IgD-negative memory B cell (primary cell): Measurements from ENCODE around the gene C5orf63. TPM values are rescaled to one million over a fixed set of nuclear protein-coding genes. Genes with fewer than 3 reads are reported as not detected.
A peak's percentile ranks its signal among the peaks of the same experiment; 100 is the strongest.

Source experiments
- H3K27ac Mint-ChIP-seq, 3 donors: one replicate each; pipeline ENCODE4 v1.8.0; 2020 to 2022; ENCODE audit warnings: mild to moderate bottlenecking in 3 of 3, mixed read lengths in 3 of 3, moderate library complexity in 1 of 3
- H3K27me3 Mint-ChIP-seq: one replicate; pipeline ENCODE4 v1.8.0; 2021; ENCODE audit warnings: mixed read lengths
- H3K36me3 Mint-ChIP-seq: one replicate; pipeline ENCODE4 v1.8.0; 2020; ENCODE audit warnings: mild to moderate bottlenecking, mixed read lengths
- H3K4me1 Mint-ChIP-seq, 3 donors: one replicate each; pipeline ENCODE4 v1.8.0; 2020 to 2022; ENCODE audit warnings: mixed read lengths in 3 of 3, mild to moderate bottlenecking in 1 of 3
- H3K4me3 Mint-ChIP-seq, 4 donors: one replicate each; pipeline ENCODE4 v1.8.0; 2020 to 2022; ENCODE audit warnings: mild to moderate bottlenecking in 4 of 4, mixed read lengths in 4 of 4, moderate library complexity in 3 of 4
- H3K9me3 Mint-ChIP-seq, 3 donors: one replicate each; pipeline ENCODE4 v1.8.0; 2020 to 2021; ENCODE audit warnings: mixed read lengths in 3 of 3, mild to moderate bottlenecking in 1 of 3
- polyA plus RNA-seq: library from polyadenylated mRNA; unstranded; fragments of 300-500 nt; fragmentation: Illumina TruSeq; gene quantifications from one replicate; pipeline ENCODE4 v1.2.3, GENCODE V29; 2021

C5orf63 gene
- polyA plus RNA-seq, 1 donor from 2014 or later: 11.1 TPM

GRCh38 chr5:127085796-127086195 is 12.5 kb upstream of the C5orf63 start:
- peaks cover 0 to 3% (median 0%) of the 10 kb centered on the region in 3 donors for H3K4me1 Mint-ChIP-seq
- no peak overlapping the region for H3K4me3 Mint-ChIP-seq

GRCh38 chr5:127085371-127085770 is 12.1 kb upstream of the C5orf63 start:
- no peaks in the 10 kb centered on the region for H3K9me3 Mint-ChIP-seq
- H3K4me3 Mint-ChIP-seq: no peak overlapping the region
- H3K27ac Mint-ChIP-seq: no peak overlapping the region
- H3K27me3 Mint-ChIP-seq: peaks cover 2% of the 10 kb centered on the region
- no peaks in the 10 kb centered on the region for H3K36me3 Mint-ChIP-seq
- H3K4me1 Mint-ChIP-seq: peaks cover 0 to 3% (median 0%) of the 10 kb centered on the region in 3 donors

More at GRCh38 chr5:127085796-127086195, 12.5 kb upstream of the C5orf63 start:
- H3K9me3 Mint-ChIP-seq: no peaks in the 10 kb centered on the region
- H3K27ac Mint-ChIP-seq: no peak overlapping the region
- peaks cover 2% of the 10 kb centered on the region for H3K27me3 Mint-ChIP-seq
- H3K36me3 Mint-ChIP-seq: no peaks in the 10 kb centered on the region

GRCh38 chr5:127084656-127085055 is 11.4 kb upstream of the C5orf63 start:
- H3K27me3 Mint-ChIP-seq: peaks cover 2% of the 10 kb centered on the region
- no peaks in the 10 kb centered on the region for H3K36me3 Mint-ChIP-seq
- H3K4me3 Mint-ChIP-seq: no peak overlapping the region
- no peaks in the 10 kb centered on the region for H3K9me3 Mint-ChIP-seq
- no peak overlapping the region for H3K27ac Mint-ChIP-seq
- peaks cover 0 to 5% (median 3%) of the 10 kb centered on the region in 3 donors for H3K4me1 Mint-ChIP-seq

GRCh38 chr5:127083711-127084110 is 10.4 kb upstream of the C5orf63 start:
- Mint-ChIP-seq H3K4me3 (no peak overlapping the region), H3K27me3 (peaks cover 2% of the 10 kb centered on the region), H3K4me1 (peaks cover 0 to 3% (median 2%) of the 10 kb centered on the region in 3 donors), H3K36me3 (no peaks in the 10 kb centered on the region), H3K9me3 (no peaks in the 10 kb centered on the region), H3K27ac (no peak overlapping the region)

GRCh38 chr5:127079994-127080491 is 6.7 kb upstream of the C5orf63 start:
- Mint-ChIP-seq H3K4me1 (peaks cover 0 to 3% (median 2%) of the 10 kb centered on the region in 3 donors), H3K27ac (no peak overlapping the region), H3K27me3 (no peaks in the 10 kb centered on the region), H3K36me3 (peaks cover 3% of the 10 kb centered on the region), H3K9me3 (no peaks in the 10 kb centered on the region), H3K4me3 (no peak overlapping the region)

- no peak overlapping the region for H3K27ac Mint-ChIP-seq
- peaks cover 7 to 10% (median 9%) of the 10 kb centered on the region in 3 donors for H3K4me1 Mint-ChIP-seq
- peaks cover 3% of the 10 kb centered on the region for H3K36me3 Mint-ChIP-seq
- no peaks in the 10 kb centered on the region for H3K27me3 Mint-ChIP-seq
- peaks cover 0 to 4% (median 0%) of the 10 kb centered on the region in 3 donors for H3K9me3 Mint-ChIP-seq
- no peak overlapping the region for H3K4me3 Mint-ChIP-seq
Measured at GRCh38 chr5:127077366-127077765, 4.1 kb upstream of the C5orf63 start.

- Mint-ChIP-seq H3K27ac (no peak overlapping the region), H3K4me3 (no peak overlapping the region), H3K36me3 (peaks cover 4% of the 10 kb centered on the region), H3K4me1 (peaks cover 9 to 13% (median 10%) of the 10 kb centered on the region in 3 donors), H3K27me3 (no peaks in the 10 kb centered on the region), H3K9me3 (peaks cover 0 to 4% (median 0%) of the 10 kb centered on the region in 3 donors)
Measured at GRCh38 chr5:127076315-127077129, 3.2 kb upstream of the C5orf63 start.

GRCh38 chr5:127074466-127074865 is 1.2 kb upstream of the C5orf63 start:
- no peak overlapping the region for H3K27ac Mint-ChIP-seq
- peaks cover 7 to 10% (median 9%) of the 10 kb centered on the region in 3 donors for H3K4me1 Mint-ChIP-seq
- peaks cover 0 to 4% (median 0%) of the 10 kb centered on the region in 3 donors for H3K9me3 Mint-ChIP-seq
- peaks cover 5% of the 10 kb centered on the region for H3K36me3 Mint-ChIP-seq
- H3K4me3 Mint-ChIP-seq: peak overlapping the region in 1 of 4 donors; percentile 93
- no peaks in the 10 kb centered on the region for H3K27me3 Mint-ChIP-seq

- H3K27ac Mint-ChIP-seq: no peak overlapping the region
- no peaks in the 10 kb centered on the region for H3K27me3 Mint-ChIP-seq
- no peak overlapping the region for H3K4me3 Mint-ChIP-seq
- H3K9me3 Mint-ChIP-seq: peaks cover 0 to 4% (median 0%) of the 10 kb centered on the region in 3 donors
- H3K4me1 Mint-ChIP-seq: peaks cover 9 to 10% (median 10%) of the 10 kb centered on the region in 3 donors
- peaks cover 5% of the 10 kb centered on the region for H3K36me3 Mint-ChIP-seq
Measured at GRCh38 chr5:127070243-127070642, 3.1 kb downstream of the C5orf63 start.

GRCh38 chr5:127068493-127069214 is 4.6 kb downstream of the C5orf63 start:
- Mint-ChIP-seq H3K9me3 (no peaks in the 10 kb centered on the region), H3K27ac (peak overlapping the region in 1 of 3 donors; percentile 13), H3K4me1 (peaks cover 6 to 9% (median 9%) of the 10 kb centered on the region in 3 donors), H3K27me3 (no peaks in the 10 kb centered on the region), H3K36me3 (peaks cover 5% of the 10 kb centered on the region), H3K4me3 (no peak overlapping the region)

GRCh38 chr5:127066721-127067120 is 6.6 kb downstream of the C5orf63 start:
- no peak overlapping the region for H3K4me3 Mint-ChIP-seq
- H3K27ac Mint-ChIP-seq: no peak overlapping the region
- H3K4me1 Mint-ChIP-seq: peaks cover 0 to 2% (median 0%) of the 10 kb centered on the region in 3 donors
- H3K36me3 Mint-ChIP-seq: peaks cover 5% of the 10 kb centered on the region
- H3K9me3 Mint-ChIP-seq: no peaks in the 10 kb centered on the region
- no peaks in the 10 kb centered on the region for H3K27me3 Mint-ChIP-seq

- Mint-ChIP-seq H3K9me3 (no peaks in the 10 kb centered on the region), H3K27me3 (no peaks in the 10 kb centered on the region), H3K36me3 (peaks cover 4% of the 10 kb centered on the region), H3K4me3 (no peak overlapping the region), H3K4me1 (peaks cover 4 to 9% (median 5%) of the 10 kb centered on the region in 3 donors), H3K27ac (no peak overlapping the region)
Measured at GRCh38 chr5:127064253-127064840, 9.0 kb downstream of the C5orf63 start.

GRCh38 chr5:127063257-127063913 is 9.9 kb downstream of the C5orf63 start:
- Mint-ChIP-seq H3K27ac (no peak overlapping the region), H3K27me3 (no peaks in the 10 kb centered on the region), H3K4me1 (peaks cover 2 to 9% (median 5%) of the 10 kb centered on the region in 3 donors), H3K4me3 (no peak overlapping the region), H3K9me3 (no peaks in the 10 kb centered on the region), H3K36me3 (peaks cover 4% of the 10 kb centered on the region)

- peaks cover 2 to 9% (median 5%) of the 10 kb centered on the region in 3 donors for H3K4me1 Mint-ChIP-seq
- no peaks in the 10 kb centered on the region for H3K27me3 Mint-ChIP-seq
- no peaks in the 10 kb centered on the region for H3K9me3 Mint-ChIP-seq
- H3K36me3 Mint-ChIP-seq: peaks cover 2% of the 10 kb centered on the region
- no peak overlapping the region for H3K27ac Mint-ChIP-seq
- H3K4me3 Mint-ChIP-seq: no peak overlapping the region
Measured at GRCh38 chr5:127061956-127062355, 11.3 kb downstream of the C5orf63 start.
